WTC11 (cell line): ENCODE measurements around the gene METTL25B.
A peak's percentile ranks its signal among the peaks of the same experiment; 100 is the strongest.

Experiments used
- ATF2 ChIP-seq: sonication (generic); formaldehyde crosslinking; IDR thresholded peaks from 2 replicates; pipeline ENCODE4 v1.8.1; 2022; ENCODE audit warnings: low read depth, missing genetic modification reagents, borderline replicate concordance
- CBFB ChIP-seq: sonication (generic); formaldehyde crosslinking; IDR thresholded peaks from 2 replicates; pipeline ENCODE4 v1.8.1; 2022; ENCODE audit warnings: mild to moderate bottlenecking, low read depth, missing genetic modification reagents
- CREB1 ChIP-seq: sonication (generic); formaldehyde crosslinking; IDR thresholded peaks from 2 replicates; pipeline ENCODE4 v1.8.0; 2023; ENCODE audit warnings: mild to moderate bottlenecking, missing genetic modification reagents
- CREM ChIP-seq: sonication (generic); formaldehyde crosslinking; IDR thresholded peaks from 2 replicates; pipeline ENCODE4 v1.8.1; 2022; ENCODE audit warnings: mild to moderate bottlenecking, missing genetic modification reagents, moderate library complexity
- E2F5 ChIP-seq: sonication (generic); formaldehyde crosslinking; IDR thresholded peaks from 2 replicates; pipeline ENCODE4 v1.8.1; 2022; ENCODE audit warnings: mild to moderate bottlenecking, moderate library complexity, missing genetic modification reagents
- ESRRA ChIP-seq: sonication (generic); formaldehyde crosslinking; IDR thresholded peaks from 2 replicates; pipeline ENCODE4 v1.8.1; 2022; ENCODE audit warnings: mild to moderate bottlenecking, missing genetic modification reagents, borderline replicate concordance
- HMGXB4 ChIP-seq: sonication (generic); formaldehyde crosslinking; IDR thresholded peaks from 2 replicates; pipeline ENCODE4 v1.8.1; 2023; ENCODE audit warnings: mild to moderate bottlenecking, moderate library complexity, missing genetic modification reagents
- ZNF423 ChIP-seq: fragments of 250-450 bp; sonication (Bioruptor Pico); IDR thresholded peaks from 2 replicates; pipeline ENCODE4 v2.1.2; 2022; ENCODE audit warnings: mild to moderate bottlenecking, moderate library complexity
- ZSCAN18 ChIP-seq: fragments of 250-450 bp; sonication (Bioruptor Pico); IDR thresholded peaks from 2 replicates; pipeline ENCODE4 v2.1.2; 2022; ENCODE audit warnings: mild to moderate bottlenecking, moderate library complexity
- TF ChIP-seq, protein P1 (sequence below): sonication (generic); formaldehyde crosslinking; conservative IDR thresholded peaks from 2 replicates; pipeline ENCODE4 v1.8.1; 2022; ENCODE audit warnings: mild to moderate bottlenecking, missing genetic modification reagents
- TF ChIP-seq, protein P2 (sequence below): sonication (generic); formaldehyde crosslinking; IDR thresholded peaks from 2 replicates; pipeline ENCODE4 v1.8.0; 2022; ENCODE audit warnings: mild to moderate bottlenecking, missing genetic modification reagents
- TF ChIP-seq, protein P3 (sequence below): fragments of 200-600 bp; IDR thresholded peaks from 2 replicates; pipeline ENCODE4 v1.8.0; 2022; ENCODE audit warnings: antibody characterized with exemption

- TF ChIP-seq CREB1 (no peak), E2F5 (CRISPR knock-in tag) (no peak), CREM (CRISPR knock-in tag) (no peak), ATF2 (CRISPR knock-in tag) (no peak), ZSCAN18 (no peak), CBFB (CRISPR knock-in tag) (no peak), HMGXB4 (CRISPR knock-in tag) (no peak), ESRRA (CRISPR knock-in tag) (no peak), ZNF423 (CRISPR knock-in tag) (0 out of 2 replicates have a peak, but pooled peaks have one; percentile 7)
- TF ChIP-seq, protein P1, sequence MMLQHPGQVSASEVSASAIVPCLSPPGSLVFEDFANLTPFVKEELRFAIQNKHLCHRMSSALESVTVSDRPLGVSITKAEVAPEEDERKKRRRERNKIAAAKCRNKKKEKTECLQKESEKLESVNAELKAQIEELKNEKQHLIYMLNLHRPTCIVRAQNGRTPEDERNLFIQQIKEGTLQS (CRISPR knock-in tag), result no peak
- TF ChIP-seq, protein P2, sequence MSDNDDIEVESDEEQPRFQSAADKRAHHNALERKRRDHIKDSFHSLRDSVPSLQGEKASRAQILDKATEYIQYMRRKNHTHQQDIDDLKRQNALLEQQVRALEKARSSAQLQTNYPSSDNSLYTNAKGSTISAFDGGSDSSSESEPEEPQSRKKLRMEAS (CRISPR knock-in tag), result no peak
- TF ChIP-seq, protein P3, sequence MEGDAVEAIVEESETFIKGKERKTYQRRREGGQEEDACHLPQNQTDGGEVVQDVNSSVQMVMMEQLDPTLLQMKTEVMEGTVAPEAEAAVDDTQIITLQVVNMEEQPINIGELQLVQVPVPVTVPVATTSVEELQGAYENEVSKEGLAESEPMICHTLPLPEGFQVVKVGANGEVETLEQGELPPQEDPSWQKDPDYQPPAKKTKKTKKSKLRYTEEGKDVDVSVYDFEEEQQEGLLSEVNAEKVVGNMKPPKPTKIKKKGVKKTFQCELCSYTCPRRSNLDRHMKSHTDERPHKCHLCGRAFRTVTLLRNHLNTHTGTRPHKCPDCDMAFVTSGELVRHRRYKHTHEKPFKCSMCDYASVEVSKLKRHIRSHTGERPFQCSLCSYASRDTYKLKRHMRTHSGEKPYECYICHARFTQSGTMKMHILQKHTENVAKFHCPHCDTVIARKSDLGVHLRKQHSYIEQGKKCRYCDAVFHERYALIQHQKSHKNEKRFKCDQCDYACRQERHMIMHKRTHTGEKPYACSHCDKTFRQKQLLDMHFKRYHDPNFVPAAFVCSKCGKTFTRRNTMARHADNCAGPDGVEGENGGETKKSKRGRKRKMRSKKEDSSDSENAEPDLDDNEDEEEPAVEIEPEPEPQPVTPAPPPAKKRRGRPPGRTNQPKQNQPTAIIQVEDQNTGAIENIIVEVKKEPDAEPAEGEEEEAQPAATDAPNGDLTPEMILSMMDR, result no peak
Observed at GRCh38 chr1:156708218-156708661, 20.0 kb upstream of the METTL25B start.
